ENCODE measurements around the gene HACE1. TPM values are rescaled to one million over a fixed set of nuclear protein-coding genes. Genes with fewer than 3 reads are reported as not detected.
"Not testable (repeated sequence)": the region's sequence is repeated elsewhere in the genome, so short reads cannot be mapped to it uniquely, and the experiment has no call there.

HACE1 gene
- total RNA-seq, 1 donor = 18.3 TPM

- no peak for TF ChIP-seq CTCF (IDR thresholded peaks at IDR 0.05; ENCODE audit: insufficient read depth, low read length)
- DNase-seq (ENCODE audit: low read depth) = no peak
- no peak overlapping the region for H3K4me3 ChIP-seq (ENCODE audit: low read depth, low read length)
Measured at GRCh38 chr6:104828478-104828877, 31.2 kb downstream of the HACE1 start.

- not testable (repeated sequence) for H3K4me3 ChIP-seq (ENCODE audit: low read depth, low read length); DNase-seq (ENCODE audit: low read depth)
Measured at GRCh38 chr6:104820820-104821219, 38.9 kb downstream of the HACE1 start.

GRCh38 chr6:104816125-104816524 lies 43.6 kb downstream of the HACE1 start:
- no peak for TF ChIP-seq CTCF (IDR thresholded peaks at IDR 0.05; ENCODE audit: insufficient read depth, low read length)
- no peak overlapping the region for H3K4me3 ChIP-seq (ENCODE audit: low read depth, low read length)
- DNase-seq (ENCODE audit: low read depth) = no peak

- TF ChIP-seq CTCF (IDR thresholded peaks at IDR 0.05; ENCODE audit: insufficient read depth, low read length) = no peak
- H3K4me3 ChIP-seq (ENCODE audit: low read depth, low read length) = no peak overlapping the region
- no peak for DNase-seq (ENCODE audit: low read depth)
Measured at GRCh38 chr6:104814743-104815142, 45.0 kb downstream of the HACE1 start.

GRCh38 chr6:104813552-104813951 lies 46.2 kb downstream of the HACE1 start:
- no peak for TF ChIP-seq CTCF (IDR thresholded peaks at IDR 0.05; ENCODE audit: insufficient read depth, low read length)
- DNase-seq (ENCODE audit: low read depth) = no peak
- no peak overlapping the region for H3K4me3 ChIP-seq (ENCODE audit: low read depth, low read length)

GRCh38 chr6:104809116-104809515 lies 50.6 kb downstream of the HACE1 start:
- no peak for DNase-seq (ENCODE audit: low read depth)
- no peak overlapping the region for H3K4me3 ChIP-seq (ENCODE audit: low read depth, low read length)
- TF ChIP-seq CTCF (IDR thresholded peaks at IDR 0.05; ENCODE audit: insufficient read depth, low read length) = no peak

GRCh38 chr6:104805335-104805734 lies 54.4 kb downstream of the HACE1 start:
- not testable (repeated sequence) for H3K4me3 ChIP-seq (ENCODE audit: low read depth, low read length); DNase-seq (ENCODE audit: low read depth)

- TF ChIP-seq CTCF (IDR thresholded peaks at IDR 0.05; ENCODE audit: insufficient read depth, low read length) = no peak
- DNase-seq (ENCODE audit: low read depth) = no peak
- H3K4me3 ChIP-seq (ENCODE audit: low read depth, low read length) = no peak overlapping the region
Measured at GRCh38 chr6:104799134-104799657, 60.5 kb downstream of the HACE1 start.
